Endothelial cell of umbilical vein (primary cell): ENCODE results near the gene DIP2C.
"Not testable (repeated sequence)": the region's sequence is repeated elsewhere in the genome, so short reads cannot be mapped to it uniquely, and the experiment has no call there.

ENCODE experiments used
- CTCF ChIP-seq, 2 donors: IDR thresholded peaks; 1 replicate in 1 of 2; 2 replicates in 1 of 2; pipeline ENCODE4 v1.5.1; 2011; ENCODE audit warnings: low read length in 2 of 2, mild to moderate bottlenecking in 2 of 2, moderate library complexity in 2 of 2, control low read depth in 1 of 2, inconsistent platforms in 1 of 2, low read depth in 1 of 2; ENCODE audit not compliant: insufficient read depth in 1 of 2; ENCODE audit errors: extremely low read depth in 1 of 2
- EZH2 ChIP-seq: IDR thresholded peaks from 2 replicates; pipeline ENCODE4 v1.6.1; 2012; ENCODE audit warnings: borderline replicate concordance, low read depth, mild to moderate bottlenecking, moderate library complexity, low read length, inconsistent platforms; ENCODE audit not compliant: severe bottlenecking
- FOS ChIP-seq: IDR thresholded peaks from 2 replicates; pipeline ENCODE4 v1.6.1; 2011; ENCODE audit warnings: mild to moderate bottlenecking, low read length, moderate library complexity, borderline replicate concordance; ENCODE audit not compliant: insufficient read depth
- GATA2 ChIP-seq: IDR thresholded peaks from 2 replicates; pipeline ENCODE4 v1.7.0; 2011; ENCODE audit warnings: low read depth, mild to moderate bottlenecking, moderate library complexity, mixed read lengths, low read length; ENCODE audit not compliant: insufficient read length, insufficient read depth
- JUN ChIP-seq: IDR thresholded peaks from 2 replicates; pipeline ENCODE4 v1.6.1; 2011; ENCODE audit warnings: borderline replicate concordance, low read depth; ENCODE audit not compliant: insufficient read length, insufficient read depth
- MAX ChIP-seq: IDR thresholded peaks from 2 replicates; pipeline ENCODE4 v1.6.1; 2011; ENCODE audit not compliant: insufficient read depth, insufficient read length
- MYC ChIP-seq: IDR thresholded peaks from one replicate; pipeline ENCODE4 v1.6.1; 2011; ENCODE audit warnings: mild to moderate bottlenecking, low read depth, low read length
- POLR2A ChIP-seq: IDR thresholded peaks from 2 replicates; pipeline ENCODE4 v1.6.1; 2012; ENCODE audit warnings: low read depth, mild to moderate bottlenecking, control low read depth, low read length
- POLR2AphosphoS5 ChIP-seq: IDR thresholded peaks from 2 replicates; pipeline ENCODE4 v1.6.1; 2012; ENCODE audit warnings: low read depth, mild to moderate bottlenecking, control low read depth, low read length, moderate library complexity; ENCODE audit not compliant: insufficient read depth

GRCh38 chr10:632807-633177 is 56.7 kb downstream of the DIP2C start:
- TF ChIP-seq CTCF (IDR thresholded peaks at IDR 0.05; ENCODE audit: extremely low read depth in 1 of 2, insufficient read depth in 1 of 2, low read depth in 1 of 2, low read length in 2 of 2); EZH2; POLR2AphosphoS5; POLR2A; FOS; MAX; MYC; JUN; GATA2: not testable (repeated sequence)
